A549 (cell line): ENCODE results near the gene OR2C3. TPM values are rescaled to one million over a fixed set of nuclear protein-coding genes. Genes with fewer than 3 reads are reported as not detected.

ENCODE experiments used
- ATAC-seq, 2 experiments: fragments of 200-7000 bp in 1 of 2; fragments of >200 bp in 1 of 2; cut with Nextera tagmentation in 1 of 2; cut with Tn5 transposase in 1 of 2; 3 replicates each; pipeline versions ENCODE4 v1.8.0 to v1.9.1; 2018 to 2020; ENCODE audit warnings: mild to moderate bottlenecking in 1 of 2, moderate library complexity in 1 of 2
- CTCF ChIA-PET: fragments of 300-600 bp; sonication (Branson Sonifier 250); formaldehyde crosslinking; extraction: SDS; loops from one replicate; lab custom pipeline; 2021; ENCODE audit warnings: antibody characterized with exemption, inconsistent platforms; lab: Yijun Ruan, JAX
- POLR2A ChIA-PET: fragments of 350-600 bp; formaldehyde crosslinking; extraction: SDS; loops from one replicate; lab custom pipeline; 2021; ENCODE audit warnings: antibody characterized with exemption, inconsistent platforms; lab: Yijun Ruan, JAX
- DNase-seq, 2 experiments: peaks; one replicate each; pipeline versions ENCODE4 v3.0.0 to v3.0.0-alpha.2; 2011 to 2016; ENCODE audit warnings: low read depth in 1 of 2, low spot score in 1 of 2
- FAIRE-seq: peaks from 2 replicates; lab custom pipeline; 2011; peaks lifted over from hg19 to GRCh38; lab: Jason Lieb, UNC
- H3K27ac ChIP-seq, 2 experiments: fragments of >200 bp; sonication (Bioruptor Twin); formaldehyde crosslinking; 3 replicates each; pipeline ENCODE4 v1.5.1; 2016 to 2017
- H3K4me1 ChIP-seq: fragments of >200 bp; sonication (Bioruptor Twin); formaldehyde crosslinking; 3 replicates; pipeline ENCODE4 v1.6.1; 2016
- H3K4me2 ChIP-seq: fragments of >200 bp; sonication (Bioruptor Twin); formaldehyde crosslinking; 3 replicates; pipeline ENCODE4 v1.6.1; 2016
- H3K4me3 ChIP-seq: fragments of >200 bp; sonication (Bioruptor Twin); formaldehyde crosslinking; 3 replicates; pipeline ENCODE4 v1.5.1; 2016
- H3K9me3 ChIP-seq: fragments of >200 bp; sonication (Bioruptor Twin); formaldehyde crosslinking; 3 replicates; pipeline ENCODE4 v1.6.1; 2016
- BHLHE40 ChIP-seq: IDR thresholded peaks from 2 replicates; pipeline ENCODE4 v1.6.1; 2012; ENCODE audit warnings: low read depth, low read length, inconsistent platforms
- CBX2 ChIP-seq: fragments of 200-600 bp; sonication (generic); IDR thresholded peaks from 2 replicates; pipeline ENCODE4 v1.6.1; 2016; ENCODE audit warnings: low read depth, mild to moderate bottlenecking, borderline replicate concordance
- CEBPB ChIP-seq, 2 experiments: fragments of >200 bp in 1 of 2; sonication (Bioruptor Twin) in 1 of 2; formaldehyde crosslinking in 1 of 2; IDR thresholded peaks; 2 replicates each; pipeline ENCODE4 v1.6.1; 2012 to 2016
- CHD2 ChIP-seq: fragments of 150-350 bp; IDR thresholded peaks from 2 replicates; pipeline ENCODE4 v1.6.1; 2014; ENCODE audit warnings: low read length; ENCODE audit not compliant: partially characterized antibody
- EHMT2 ChIP-seq: fragments of 200-600 bp; sonication (generic); IDR thresholded peaks from 2 replicates; pipeline ENCODE4 v1.6.1; 2016; ENCODE audit warnings: antibody characterized with exemption, low read depth, mild to moderate bottlenecking, moderate library complexity
- EP300 ChIP-seq, 2 experiments: fragments of >200 bp; sonication (Bioruptor Twin); formaldehyde crosslinking; IDR thresholded peaks; 2 replicates in 1 of 2; 3 replicates in 1 of 2; pipeline ENCODE4 v1.6.1; 2016 to 2017
- FOSB ChIP-seq: fragments of 250-450 bp; sonication (Bioruptor Pico); IDR thresholded peaks from 2 replicates; pipeline ENCODE4 v1.5.0; 2020; ENCODE audit warnings: mild to moderate bottlenecking, moderate library complexity
- HDAC2 ChIP-seq: fragments of 200-600 bp; sonication (generic); IDR thresholded peaks from 2 replicates; pipeline ENCODE4 v1.6.1; 2016
- HEYL ChIP-seq: fragments of 250-450 bp; sonication (Bioruptor Pico); IDR thresholded peaks from 2 replicates; pipeline ENCODE4 v1.8.0; 2021; ENCODE audit warnings: mild to moderate bottlenecking, moderate library complexity
- JUN ChIP-seq, 2 experiments: fragments of >200 bp; sonication (Bioruptor Twin); formaldehyde crosslinking; IDR thresholded peaks; 2 replicates in 1 of 2; 3 replicates in 1 of 2; pipeline ENCODE4 v1.6.1; 2016 to 2017
- KDM1A ChIP-seq: fragments of 200-600 bp; sonication (generic); IDR thresholded peaks from 2 replicates; pipeline ENCODE4 v1.6.1; 2016; ENCODE audit warnings: low read depth, mild to moderate bottlenecking
- KDM5A ChIP-seq: fragments of 200-600 bp; sonication (generic); IDR thresholded peaks from 2 replicates; pipeline ENCODE4 v1.6.1; 2016; ENCODE audit warnings: antibody characterized with exemption, mild to moderate bottlenecking
- MAFK ChIP-seq: fragments of 450-650 bp; IDR thresholded peaks from 2 replicates; pipeline ENCODE4 v1.6.1; 2014; ENCODE audit not compliant: partially characterized antibody
- MAZ ChIP-seq: fragments of 150-350 bp; IDR thresholded peaks from 2 replicates; pipeline ENCODE4 v1.6.1; 2014; ENCODE audit warnings: antibody characterized with exemption, low read depth, low read length, borderline replicate concordance
- MYC ChIP-seq: IDR thresholded peaks from 2 replicates; pipeline ENCODE4 v1.6.1; 2012; ENCODE audit warnings: mild to moderate bottlenecking, inconsistent platforms, low read length, improper control_type of control experiment, borderline replicate concordance
- NFE2L2 ChIP-seq: fragments of 150-350 bp; conservative IDR thresholded peaks from 2 replicates; pipeline ENCODE4 v1.6.1; 2014; ENCODE audit warnings: low read length
- PHF8 ChIP-seq: fragments of 200-600 bp; sonication (generic); IDR thresholded peaks from 2 replicates; pipeline ENCODE4 v1.6.1; 2016; ENCODE audit warnings: low read depth, mild to moderate bottlenecking, antibody characterized with exemption, moderate library complexity, borderline replicate concordance
- POLR2AphosphoS2 ChIP-seq: conservative IDR thresholded peaks from 2 replicates; pipeline ENCODE4 v1.6.1; 2012; ENCODE audit warnings: low read length, improper control_type of control experiment, inconsistent platforms
- RARB ChIP-seq: fragments of 250-450 bp; sonication (Bioruptor Pico); IDR thresholded peaks from 2 replicates; pipeline ENCODE4 v1.8.0; 2021; ENCODE audit warnings: mild to moderate bottlenecking, moderate library complexity
- RCOR1 ChIP-seq: fragments of 150-350 bp; IDR thresholded peaks from 2 replicates; pipeline ENCODE4 v1.6.1; 2014; ENCODE audit warnings: antibody characterized with exemption, low read length, low read depth
- SMC3 ChIP-seq: fragments of >200 bp; sonication (Bioruptor Twin); formaldehyde crosslinking; IDR thresholded peaks from 3 replicates; pipeline ENCODE4 v1.6.1; 2018; ENCODE audit warnings: inconsistent platforms
- TFCP2L1 ChIP-seq: fragments of 250-450 bp; sonication (Bioruptor Pico); IDR thresholded peaks from 2 replicates; pipeline ENCODE4 v1.5.0; 2021; ENCODE audit warnings: mild to moderate bottlenecking
- TP53 ChIP-seq: fragments of 250-450 bp; sonication (Bioruptor Pico); IDR thresholded peaks from 2 replicates; pipeline ENCODE4 v1.5.0; 2021; ENCODE audit warnings: mild to moderate bottlenecking, moderate library complexity
- ZFP36 ChIP-seq: fragments of 450-650 bp; IDR thresholded peaks from 2 replicates; pipeline ENCODE4 v1.6.1; 2014; ENCODE audit warnings: borderline replicate concordance; ENCODE audit not compliant: partially characterized antibody
- ZNF302 ChIP-seq: fragments of 250-450 bp; sonication (Bioruptor Pico); IDR thresholded peaks from 2 replicates; pipeline ENCODE4 v1.9.0; 2021; ENCODE audit warnings: inconsistent platforms, mild to moderate bottlenecking, moderate library complexity
- ZSCAN20 ChIP-seq: fragments of 250-450 bp; sonication (Bioruptor Pico); IDR thresholded peaks from 2 replicates; pipeline ENCODE4 v1.8.0; 2022; ENCODE audit warnings: mild to moderate bottlenecking, moderate library complexity
- WGBS: methylation state at CpG from one replicate; pipeline ENCODE4 v1.1.6; 2017; ENCODE audit errors: missing lambda C conversion rate; 5-methylcytosine and 5-hydroxymethylcytosine counted together
- polyA plus RNA-seq, 4 experiments: library from polyadenylated mRNA; depleted of rRNA in 3 of 4; stranded (reverse); fragments of >200 nt; fragmentation: RNase III in 1 of 4; extraction: RNeasy Plus Mini Kit Qiagen cat#74134 plus additional on column Dnase treatment in 1 of 4; gene quantifications; 2 replicates in 3 of 4; 3 replicates in 1 of 4; pipeline ENCODE4 v1.2.3, GENCODE V29; 2011 to 2017
- TF ChIP-seq, protein P1 (sequence below): fragments of 450-650 bp; IDR thresholded peaks from 2 replicates; pipeline ENCODE4 v1.6.1; 2014; ENCODE audit warnings: antibody characterized with exemption
- TF ChIP-seq, protein P2 (sequence below): IDR thresholded peaks from 2 replicates; pipeline ENCODE4 v1.6.1; 2012; ENCODE audit warnings: low read depth, borderline replicate concordance
- TF ChIP-seq, protein P3 (sequence below): fragments of >200 bp; sonication (Bioruptor Twin); formaldehyde crosslinking; IDR thresholded peaks from 2 replicates; pipeline ENCODE4 v1.6.1; 2016
- TF ChIP-seq, protein P4 (sequence below): fragments of 250-450 bp; sonication (Bioruptor Pico); IDR thresholded peaks from 2 replicates; pipeline ENCODE4 v1.5.0; 2020; ENCODE audit warnings: low read depth, mild to moderate bottlenecking, moderate library complexity

OR2C3 gene
- polyA plus RNA-seq, 2 of the 4 experiments (the other 2 are of a cell fraction) = not detected

DNA sequence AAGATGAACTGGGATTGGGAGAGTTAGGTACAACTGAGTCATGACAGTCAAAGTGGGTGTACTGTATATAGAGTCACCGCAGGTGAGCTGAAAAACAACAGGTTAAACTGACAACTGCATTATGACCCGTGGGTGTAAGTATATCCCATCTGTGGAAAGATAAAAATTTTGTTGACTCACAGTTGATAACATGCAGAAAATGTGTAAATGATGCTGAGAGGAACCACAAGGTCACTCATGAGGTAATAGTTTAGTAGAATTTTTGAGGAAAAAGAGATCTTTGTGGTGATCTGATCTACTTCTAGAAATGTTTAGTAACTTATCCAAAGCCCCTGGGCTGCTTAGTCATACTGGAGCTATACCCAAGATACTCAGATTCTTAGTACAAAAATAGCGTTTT lies 838 bp downstream of the OR2C3 start:
- no peak overlapping the region for H3K4me3 ChIP-seq
- POLR2A ChIA-PET = no interaction called here
- peaks cover 3% of the 10 kb centered on the region; the same call in 1 of the 3 replicates for H3K9me3 ChIP-seq
- no peak overlapping the region for H3K27ac ChIP-seq
- no peak overlapping the region for H3K4me2 ChIP-seq
- DNase-seq (no peak), FAIRE-seq (no peak), ATAC-seq (no peak)
- no peaks in the 10 kb centered on the region for H3K4me1 ChIP-seq
- CTCF ChIA-PET = no interaction called here
- WGBS = 0% methylated on average over 3 of the region's 3 CpGs
- TF ChIP-seq CBX2 (no peak), HDAC2 (no peak), CEBPB (IDR thresholded peaks at IDR 0.05) (no peak), EP300 (IDR thresholded peaks at IDR 0.05) (no peak), RARB (CRISPR knock-in tag) (no peak), TFCP2L1 (CRISPR knock-in tag) (no peak), KDM5A (no peak), FOSB (CRISPR knock-in tag) (no peak), MYC (no peak), PHF8 (no peak), ZFP36 (no peak), MAFK (no peak), ZSCAN20 (CRISPR knock-in tag) (no peak)
- TF ChIP-seq, protein P1, sequence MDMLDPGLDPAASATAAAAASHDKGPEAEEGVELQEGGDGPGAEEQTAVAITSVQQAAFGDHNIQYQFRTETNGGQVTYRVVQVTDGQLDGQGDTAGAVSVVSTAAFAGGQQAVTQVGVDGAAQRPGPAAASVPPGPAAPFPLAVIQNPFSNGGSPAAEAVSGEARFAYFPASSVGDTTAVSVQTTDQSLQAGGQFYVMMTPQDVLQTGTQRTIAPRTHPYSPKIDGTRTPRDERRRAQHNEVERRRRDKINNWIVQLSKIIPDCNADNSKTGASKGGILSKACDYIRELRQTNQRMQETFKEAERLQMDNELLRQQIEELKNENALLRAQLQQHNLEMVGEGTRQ = no peak
- TF ChIP-seq, protein P2, sequence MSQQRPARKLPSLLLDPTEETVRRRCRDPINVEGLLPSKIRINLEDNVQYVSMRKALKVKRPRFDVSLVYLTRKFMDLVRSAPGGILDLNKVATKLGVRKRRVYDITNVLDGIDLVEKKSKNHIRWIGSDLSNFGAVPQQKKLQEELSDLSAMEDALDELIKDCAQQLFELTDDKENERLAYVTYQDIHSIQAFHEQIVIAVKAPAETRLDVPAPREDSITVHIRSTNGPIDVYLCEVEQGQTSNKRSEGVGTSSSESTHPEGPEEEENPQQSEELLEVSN = no peak
- TF ChIP-seq, protein P3, sequence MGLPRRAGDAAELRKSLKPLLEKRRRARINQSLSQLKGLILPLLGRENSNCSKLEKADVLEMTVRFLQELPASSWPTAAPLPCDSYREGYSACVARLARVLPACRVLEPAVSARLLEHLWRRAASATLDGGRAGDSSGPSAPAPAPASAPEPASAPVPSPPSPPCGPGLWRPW = no peak

DNA sequence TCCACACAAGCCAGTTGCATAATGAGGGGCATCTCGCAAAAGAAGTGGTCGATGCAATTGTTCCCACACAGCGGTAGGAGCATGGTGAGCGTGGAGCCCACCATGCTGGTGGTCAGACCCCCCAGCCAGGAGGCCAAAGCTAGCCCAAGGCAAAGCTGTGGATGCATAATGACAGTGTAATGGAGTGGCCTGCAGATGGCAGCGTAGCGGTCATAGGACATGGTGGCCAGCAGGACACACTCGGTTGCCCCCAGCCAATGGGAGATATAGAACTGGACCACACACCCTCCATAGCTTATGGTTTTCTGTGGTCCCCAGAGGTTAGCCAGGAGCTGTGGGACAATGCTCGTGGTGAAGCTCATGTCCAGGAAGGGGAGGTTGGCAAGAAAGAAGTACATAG lies 4.3 kb downstream of the OR2C3 start:
- 36% methylated on average over 8 of the region's 8 CpGs for WGBS
- DNase-seq (peak in 1 of 2 experiments; percentile 2), FAIRE-seq (no peak), ATAC-seq (no peak)
- CTCF ChIA-PET = no interaction called here
- no peaks in the 10 kb centered on the region for H3K4me1 ChIP-seq
- H3K4me3 ChIP-seq = no peak overlapping the region
- no peak overlapping the region for H3K27ac ChIP-seq
- POLR2A ChIA-PET = no interaction called here
- H3K9me3 ChIP-seq = 0 out of 3 replicates have a peak, but pooled peaks cover 2% of the 10 kb centered on the region
- no peak overlapping the region for H3K4me2 ChIP-seq
- no peak for TF ChIP-seq ZNF302 (CRISPR knock-in tag)
- TF ChIP-seq CHD2 = no peak
- TF ChIP-seq JUN (IDR thresholded peaks at IDR 0.05) = no peak
- TF ChIP-seq TFCP2L1 (CRISPR knock-in tag) = no peak
- no peak for TF ChIP-seq KDM1A
- TF ChIP-seq, protein P4, sequence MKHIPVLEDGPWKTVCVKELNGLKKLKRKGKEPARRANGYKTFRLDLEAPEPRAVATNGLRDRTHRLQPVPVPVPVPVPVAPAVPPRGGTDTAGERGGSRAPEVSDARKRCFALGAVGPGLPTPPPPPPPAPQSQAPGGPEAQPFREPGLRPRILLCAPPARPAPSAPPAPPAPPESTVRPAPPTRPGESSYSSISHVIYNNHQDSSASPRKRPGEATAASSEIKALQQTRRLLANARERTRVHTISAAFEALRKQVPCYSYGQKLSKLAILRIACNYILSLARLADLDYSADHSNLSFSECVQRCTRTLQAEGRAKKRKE (CRISPR knock-in tag) = no peak
- no peak for TF ChIP-seq RCOR1
- TF ChIP-seq FOSB (CRISPR knock-in tag) = no peak
- no peak for TF ChIP-seq EHMT2
- no peak for TF ChIP-seq NFE2L2
- TF ChIP-seq BHLHE40 = no peak
- no peak for TF ChIP-seq SMC3
- no peak for TF ChIP-seq MYC
- no peak for TF ChIP-seq TP53 (CRISPR knock-in tag)
- no peak for TF ChIP-seq HEYL (CRISPR knock-in tag)
- no peak for TF ChIP-seq POLR2AphosphoS2
- TF ChIP-seq MAZ = no peak
